ENCODE data around the gene THAP7.

The THAP7 gene

DNA sequence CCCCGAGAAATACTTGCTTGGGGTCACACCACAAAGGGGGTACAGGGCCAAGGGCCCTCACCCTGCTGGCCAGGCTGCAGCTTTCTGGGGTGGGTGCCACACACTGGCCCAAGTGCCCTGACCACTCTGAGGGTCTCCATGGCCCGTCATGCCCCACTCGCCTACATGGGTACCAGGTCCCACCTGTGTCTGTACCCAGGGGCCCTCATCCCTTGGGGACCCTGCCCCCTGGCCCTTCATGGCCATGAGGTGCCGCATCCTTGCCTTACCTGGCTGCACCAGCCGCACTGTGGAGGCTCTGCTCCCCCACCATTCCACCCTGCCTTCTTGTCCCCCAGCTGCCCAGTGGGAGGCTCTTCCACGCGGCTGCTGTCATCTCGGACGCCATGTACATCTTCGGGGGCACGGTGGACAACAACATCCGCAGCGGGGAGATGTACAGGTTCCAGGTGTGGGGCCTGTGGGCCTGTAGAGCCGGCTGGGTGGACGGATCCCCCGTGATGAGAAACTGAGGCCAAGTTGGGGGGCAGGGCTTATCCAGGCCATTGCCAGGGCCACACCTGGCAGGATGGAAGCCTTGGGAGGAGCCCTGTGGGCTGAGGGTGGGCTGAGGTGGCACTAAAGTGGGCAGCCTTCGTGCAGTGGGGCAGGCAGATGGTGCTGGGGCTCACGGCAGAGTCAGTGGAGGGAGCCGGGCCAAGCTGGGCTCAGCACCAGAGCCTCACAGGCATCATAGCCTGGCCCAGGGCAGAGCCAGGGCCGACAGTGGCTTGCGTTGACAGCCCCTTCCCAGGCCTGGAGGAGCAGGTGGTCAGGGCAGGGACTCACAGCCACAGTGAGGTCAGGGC, 9.2 kb downstream of the THAP7 start:
- no peak for DNase-seq

GRCh38 chr22:20992056-20992442, 9.9 kb downstream of the THAP7 start:
- DNase-seq: no peak

DNA sequence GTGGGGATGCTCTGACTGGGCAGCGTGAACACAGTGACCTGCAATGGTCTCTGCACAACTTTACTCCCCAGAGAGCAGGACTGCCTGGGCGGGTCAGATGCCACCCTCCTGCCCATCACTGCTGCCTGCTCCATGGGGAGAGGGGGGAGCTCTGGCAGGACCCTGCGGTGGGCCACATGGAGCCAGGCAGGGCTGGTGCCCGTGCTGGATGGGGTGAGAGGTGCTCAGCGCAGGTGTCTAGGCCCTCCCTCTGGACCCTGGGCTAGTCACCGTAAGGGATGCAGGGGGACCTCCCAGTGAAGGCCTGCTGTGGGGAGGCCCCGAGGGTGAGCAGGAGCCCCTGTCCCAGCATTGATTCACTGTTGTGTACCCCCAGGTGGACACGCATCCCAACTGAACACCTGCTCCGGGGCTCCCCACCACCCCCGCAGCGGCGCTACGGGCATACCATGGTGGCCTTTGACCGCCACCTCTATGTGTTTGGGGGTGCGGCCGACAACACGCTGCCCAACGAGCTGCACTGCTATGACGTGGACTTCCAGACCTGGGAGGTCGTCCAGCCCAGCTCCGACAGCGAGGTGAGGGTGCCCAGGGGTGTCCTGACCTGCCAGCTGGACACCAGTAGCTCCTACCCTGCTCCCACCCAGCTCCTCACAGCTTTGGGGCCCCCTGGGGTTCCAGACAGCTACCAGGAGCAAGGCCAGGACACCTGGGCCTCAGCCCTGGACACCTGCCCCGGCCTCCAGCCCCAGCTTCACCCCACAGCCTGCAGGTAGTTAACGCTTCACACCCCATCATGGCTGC, 10.5 kb downstream of the THAP7 start:
- no peak for DNase-seq

DNA sequence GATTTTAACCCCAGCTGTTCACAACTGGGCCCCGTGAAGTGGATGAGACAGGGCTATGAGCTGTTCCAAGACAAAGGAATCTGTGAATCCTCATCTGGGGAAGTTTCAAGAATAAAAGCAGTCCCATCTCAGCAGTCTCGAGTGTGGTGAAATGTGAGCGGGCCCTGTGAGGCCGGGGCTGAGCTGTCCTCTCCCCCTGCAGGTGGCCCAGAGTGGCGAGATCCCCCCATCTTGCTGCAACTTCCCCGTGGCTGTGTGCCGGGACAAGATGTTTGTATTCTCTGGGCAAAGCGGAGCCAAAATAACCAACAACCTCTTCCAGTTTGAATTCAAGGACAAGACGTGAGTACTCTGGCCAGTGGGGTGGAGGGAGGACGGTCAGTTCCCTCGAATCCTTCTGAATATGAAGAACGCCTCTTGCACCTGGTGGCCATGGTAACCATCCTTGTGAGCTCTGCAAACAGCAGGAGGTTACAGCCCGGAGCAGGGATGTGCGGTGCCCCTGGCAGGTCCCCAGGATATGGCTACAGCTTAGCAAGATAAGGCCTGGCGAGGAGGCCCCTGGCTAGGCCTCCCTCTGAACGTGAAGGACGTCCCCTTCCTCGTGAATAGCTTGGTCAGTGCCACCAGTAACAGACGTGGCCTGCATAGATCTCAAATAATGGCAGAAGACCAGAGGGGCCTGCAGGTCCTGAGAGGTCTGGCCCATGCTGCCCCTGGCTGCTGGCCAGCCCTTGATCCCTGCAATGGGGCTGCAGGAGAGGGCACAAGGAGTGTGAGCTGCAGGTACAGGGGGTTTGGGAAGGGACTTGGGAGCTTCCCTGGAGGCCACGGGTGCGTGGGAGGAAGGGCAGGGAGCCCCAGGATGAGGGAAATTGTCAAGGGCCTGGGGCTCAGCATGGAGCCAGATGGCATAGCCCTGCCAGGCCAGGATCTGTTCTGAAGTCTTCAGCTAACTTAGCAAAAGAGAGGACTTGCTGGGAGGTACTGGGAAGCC, 11.4 kb downstream of the THAP7 start:
- DNase-seq: no peak

- DNase-seq: no peak
Observed at GRCh38 chr22:20989323-20990138, 12.4 kb downstream of the THAP7 start.

- DNase-seq: no peak
Observed at GRCh38 chr22:20988573-20989322, 13.2 kb downstream of the THAP7 start.

DNA sequence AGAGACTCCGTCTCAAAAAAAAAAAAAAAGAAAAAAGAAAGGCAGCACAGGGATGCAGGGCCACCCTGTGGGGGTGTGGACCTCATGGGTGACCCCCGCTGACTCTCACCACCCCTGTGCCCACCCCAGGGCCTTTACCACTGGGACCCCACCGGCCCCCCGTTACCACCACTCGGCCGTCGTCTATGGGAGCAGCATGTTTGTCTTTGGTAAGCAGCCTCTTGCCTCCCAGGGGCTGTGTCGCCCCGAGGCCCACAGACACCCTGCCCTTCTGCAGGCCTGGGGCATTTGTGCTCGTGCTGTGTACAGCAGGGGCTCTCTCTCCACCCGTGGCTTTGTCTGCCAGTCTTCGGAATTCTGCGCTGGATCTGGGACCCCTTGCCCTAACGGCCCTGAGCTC, 14.5 kb downstream of the THAP7 start:
- DNase-seq: no peak

DNA sequence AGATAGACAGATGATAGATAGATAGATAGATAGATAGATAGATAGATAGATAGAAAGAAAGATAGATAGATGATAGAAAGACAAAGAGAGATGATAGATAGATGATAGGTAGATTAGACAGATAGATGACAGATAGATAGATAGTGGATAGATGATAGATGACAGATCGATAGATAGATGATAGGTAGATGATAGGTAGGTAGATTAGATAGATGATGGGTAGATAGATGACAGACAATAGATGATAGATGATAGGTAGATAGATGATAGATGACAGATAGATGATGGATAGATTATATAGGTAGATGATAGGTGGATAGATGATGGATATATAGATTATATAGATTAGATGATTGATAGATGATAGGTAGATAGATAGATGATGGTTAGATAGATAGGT, 15.6 kb downstream of the THAP7 start:
- DNase-seq: no peak

GRCh38 chr22:20985720-20986119, 16.2 kb downstream of the THAP7 start:
- no peak for DNase-seq

- no peak for DNase-seq
Observed at GRCh38 chr22:20983081-20983771, 18.7 kb downstream of the THAP7 start.

- no peak for DNase-seq
Observed at GRCh38 chr22:20982563-20982882, 19.4 kb downstream of the THAP7 start.

GRCh38 chr22:20981787-20982562, 19.9 kb downstream of the THAP7 start, which contains the start of gene LZTR1:
Gene LZTR1 (plus strand): TSS chr22:20982297. CDS start chr22:20982372, 75 bp downstream.
- DNase-seq: peak; percentile 65

DNA sequence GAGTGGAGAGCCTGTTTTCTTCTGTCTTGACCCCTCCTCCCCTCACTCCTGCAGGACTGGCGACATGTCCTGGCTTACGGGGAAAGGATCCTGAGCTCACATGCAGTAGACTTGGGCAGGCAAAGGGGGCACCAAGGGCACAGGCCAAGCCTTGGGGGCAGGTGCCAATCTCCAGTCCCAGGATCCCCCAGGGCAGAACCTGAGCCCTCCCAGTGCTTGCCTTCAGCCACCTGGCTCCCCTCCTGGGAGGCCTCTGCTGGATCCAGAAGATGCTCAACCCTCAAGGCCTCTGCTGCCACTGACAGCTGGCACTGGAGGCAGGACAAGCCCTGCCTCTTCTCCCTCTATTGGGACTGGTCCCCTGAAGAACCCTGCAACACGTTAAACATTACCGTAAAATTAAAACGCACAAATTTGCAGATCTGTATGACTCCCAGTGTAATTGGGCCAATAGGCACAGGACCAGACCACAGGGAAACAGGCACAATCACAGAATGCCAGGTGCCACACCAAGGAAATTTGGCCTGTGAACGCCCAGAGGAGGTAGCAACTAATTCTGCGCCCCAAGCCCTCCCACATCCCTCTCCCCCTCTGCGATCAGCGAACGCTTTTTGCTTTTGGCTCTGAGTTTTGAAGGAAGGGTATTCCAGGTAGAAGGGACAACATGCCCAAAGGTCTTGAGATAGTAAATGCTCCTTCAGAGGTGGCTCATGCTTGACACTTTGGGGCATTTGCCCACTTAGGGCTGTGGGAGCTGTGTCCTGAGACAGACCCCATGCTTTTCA, 20.8 kb downstream of the THAP7 start:
- no peak for DNase-seq

GRCh38 chr22:20980523-20980922, 21.4 kb downstream of the THAP7 start:
- no peak for DNase-seq

GRCh38 chr22:20979940-20980453, 21.9 kb downstream of the THAP7 start:
- no peak for DNase-seq

DNA sequence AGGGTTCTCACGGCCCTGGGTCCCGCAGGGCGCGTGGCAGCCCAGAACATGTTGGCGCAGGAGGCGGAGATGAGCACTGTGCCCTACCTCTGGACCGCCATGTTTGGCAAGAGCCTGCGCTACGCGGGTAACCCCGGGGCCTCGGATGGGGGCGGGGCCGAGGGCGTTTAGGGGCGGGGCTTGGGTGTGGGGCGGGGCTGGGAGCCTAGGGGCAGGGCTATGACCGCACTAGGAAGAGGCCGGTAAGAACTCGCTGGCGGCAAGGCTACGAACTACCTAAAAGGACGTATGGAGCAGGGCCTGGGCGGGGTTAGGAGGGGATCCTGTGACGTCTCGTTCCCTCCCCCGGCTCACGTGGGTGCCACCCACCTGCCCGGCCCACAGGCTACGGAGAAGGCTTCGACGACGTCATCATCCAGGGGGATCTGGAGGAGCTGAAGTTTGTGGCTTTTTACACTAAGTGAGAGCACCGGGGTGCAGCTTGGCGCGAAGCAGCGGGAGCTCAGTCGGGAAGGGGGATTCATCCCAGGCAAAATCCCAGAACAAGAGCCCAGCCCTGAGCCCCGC, 22.6 kb downstream of the THAP7 start:
- DNase-seq: peak; percentile 72

GRCh38 chr22:20978419-20978818, 23.5 kb downstream of the THAP7 start:
- no peak for DNase-seq

- DNase-seq: no peak
Observed at GRCh38 chr22:20977516-20978170, 24.3 kb downstream of the THAP7 start.

All from CD4-positive, alpha-beta T cell treated with Interleukin-10 for 1 hour (primary cell).